ENCODE results near the gene UTP4. TPM values are rescaled to one million over a fixed set of nuclear protein-coding genes. Genes with fewer than 3 reads are reported as not detected.

The UTP4 gene
- total RNA-seq, 3 donors from 2014 or later, result 18.6 to 33.2 (median 24.6) TPM

GRCh38 chr16:69100071-69100691 lies 32.3 kb upstream of the UTP4 start:
- no peak overlapping the region for H3K4me3 ChIP-seq
- DNase-seq (no peak), ATAC-seq (no peak)
- H3K9me3 ChIP-seq, result no peaks in the 10 kb centered on the region
- TF ChIP-seq CTCF (IDR thresholded peaks at IDR 0.05), result no peak
- peaks cover under 1% of the 10 kb centered on the region for H3K4me1 ChIP-seq (ENCODE audit: low read depth)
- intact Hi-C loops (cut with DNase I, micrococcal nuclease), result no loop called here
- H3K36me3 ChIP-seq (ENCODE audit: low read depth), result no peaks in the 10 kb centered on the region

GRCh38 chr16:69105501-69106361 lies 26.7 kb upstream of the UTP4 start, which contains the start of gene HAS3:
Gene HAS3, plus strand, starts transcription at chr16:69105653. Its CDS starts 3,743 bp downstream, at chr16:69109396.
- no peaks in the 10 kb centered on the region for H3K9me3 ChIP-seq
- intact Hi-C loops (cut with DNase I, micrococcal nuclease), result no loop called here
- no peaks in the 10 kb centered on the region for H3K36me3 ChIP-seq (ENCODE audit: low read depth)
- no peak for TF ChIP-seq CTCF (IDR thresholded peaks at IDR 0.05)
- ATAC-seq, result peak; percentile 84
- peak within 1 kb of the TSS; percentile 12 for H3K4me3 ChIP-seq
- peaks cover 24% of the 10 kb centered on the region for H3K4me1 ChIP-seq (ENCODE audit: low read depth)
- peak in 2 of 3 donors; percentile 77 to 84 for DNase-seq

GRCh38 chr16:69106491-69107315 lies 25.7 kb upstream of the UTP4 start:
- DNase-seq, result peak in 2 of 3 donors; percentile 19 to 52
- no peak for TF ChIP-seq CTCF (IDR thresholded peaks at IDR 0.05)
- Histone ChIP-seq H3K4me1 (ENCODE audit: low read depth) (peaks cover 24% of the 10 kb centered on the region), H3K36me3 (ENCODE audit: low read depth) (no peaks in the 10 kb centered on the region), H3K4me3 (peak overlapping the region; percentile 12), H3K9me3 (no peaks in the 10 kb centered on the region)
- peak; percentile 20 for ATAC-seq
- intact Hi-C loops (cut with DNase I, micrococcal nuclease), result no loop called here

- H3K9me3 ChIP-seq, result no peaks in the 10 kb centered on the region
- H3K4me1 ChIP-seq (ENCODE audit: low read depth), result peaks cover 24% of the 10 kb centered on the region
- DNase-seq (peak; percentile 69 to 85 (median 74)), ATAC-seq (peak; percentile 68)
- intact Hi-C loops (cut with DNase I, micrococcal nuclease), result no loop called here
- H3K4me3 ChIP-seq, result no peak overlapping the region
- no peak for TF ChIP-seq CTCF (IDR thresholded peaks at IDR 0.05)
- no peaks in the 10 kb centered on the region for H3K36me3 ChIP-seq (ENCODE audit: low read depth)
Observed at GRCh38 chr16:69107316-69107962, 25.0 kb upstream of the UTP4 start.
